ENCODE results near the gene SLC22A23. TPM values are rescaled to one million over a fixed set of nuclear protein-coding genes. Genes with fewer than 3 reads are reported as not detected.

Gene SLC22A23
- total and polyA plus RNA-seq, 5 donors = 2.3 to 6.4 (median 3.2) TPM

- ATAC-seq = no peak
- Histone ChIP-seq H3K4me1 (ENCODE audit: control insufficient read depth, insufficient read depth, low read length) (no peaks in the 10 kb centered on the region), H3K9me3 (ENCODE audit: control insufficient read depth, low read length) (no peaks in the 10 kb centered on the region), H3K27me3 (ENCODE audit: control insufficient read depth, insufficient read depth) (no peaks in the 10 kb centered on the region), H3K27ac (ENCODE audit: low read length) (no peak overlapping the region), H3K4me3 (ENCODE audit: low read length) (no peak overlapping the region)
- intact Hi-C loops (cut with DNase I) = no loop called here
- WGBS = 90% methylated on average over 10 of the region's 10 CpGs
- no peak for DNase-seq
Observed at GRCh38 chr6:3318226-3318625, 138.6 kb downstream of the SLC22A23 start.

- 87% methylated on average over 11 of the region's 11 CpGs for WGBS
- intact Hi-C loops (cut with DNase I) = no loop called here
- no peak for ATAC-seq
- Histone ChIP-seq H3K27ac (ENCODE audit: low read length) (no peak overlapping the region), H3K27me3 (ENCODE audit: control insufficient read depth, insufficient read depth) (no peaks in the 10 kb centered on the region), H3K4me3 (ENCODE audit: low read length) (no peak overlapping the region), H3K4me1 (ENCODE audit: control insufficient read depth, insufficient read depth, low read length) (no peaks in the 10 kb centered on the region), H3K9me3 (ENCODE audit: control insufficient read depth, low read length) (no peaks in the 10 kb centered on the region)
- no peak for DNase-seq
Observed at GRCh38 chr6:3317741-3318211, 139.1 kb downstream of the SLC22A23 start.

DNA sequence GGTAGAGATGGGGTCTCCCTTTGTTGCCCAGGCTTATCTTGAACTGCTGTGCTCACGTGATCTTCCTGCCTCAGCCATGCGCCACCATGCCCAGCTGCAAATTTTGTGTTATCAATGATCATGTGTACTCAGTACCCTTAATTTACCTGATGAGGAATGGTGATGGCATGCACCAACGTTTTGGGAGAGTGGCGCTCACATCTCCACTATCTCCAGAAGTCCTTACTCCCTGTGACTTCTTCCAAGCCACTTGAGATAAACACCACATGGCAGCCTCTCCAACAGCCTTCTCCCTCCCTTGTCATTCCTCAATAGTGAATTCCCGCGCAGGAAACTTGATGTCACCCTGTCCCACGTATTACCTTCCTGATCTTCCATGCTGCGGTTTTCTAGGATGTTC lies 140.0 kb downstream of the SLC22A23 start:
- WGBS = 60% methylated on average over 8 of the region's 8 CpGs
- intact Hi-C loops (cut with DNase I) = no loop called here
- H3K27ac ChIP-seq (ENCODE audit: low read length) = no peak overlapping the region
- ATAC-seq (no peak), DNase-seq (no peak)
- no peaks in the 10 kb centered on the region for H3K4me1 ChIP-seq (ENCODE audit: control insufficient read depth, insufficient read depth, low read length)
- no peaks in the 10 kb centered on the region for H3K9me3 ChIP-seq (ENCODE audit: control insufficient read depth, low read length)
- H3K4me3 ChIP-seq (ENCODE audit: low read length) = no peak overlapping the region
- H3K27me3 ChIP-seq (ENCODE audit: control insufficient read depth, insufficient read depth) = no peaks in the 10 kb centered on the region

DNA sequence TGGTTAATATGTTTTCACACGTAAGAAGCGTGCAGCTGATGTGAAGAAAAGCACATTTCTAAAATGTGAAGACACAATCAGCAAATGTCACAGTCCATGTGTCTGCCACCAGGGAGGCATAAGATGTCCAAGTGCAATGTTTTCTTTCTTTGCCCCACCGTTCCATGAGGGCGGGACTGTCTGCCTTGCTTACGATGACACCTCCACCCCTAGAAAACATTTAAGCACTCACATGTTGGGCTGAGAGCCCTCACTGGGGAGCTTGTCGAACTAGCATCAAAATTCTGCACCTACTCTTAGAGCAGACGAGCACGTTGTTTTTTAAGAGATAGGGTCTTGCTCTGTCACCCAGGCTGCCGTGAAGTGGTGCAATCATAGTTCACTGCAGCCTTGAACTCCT lies 140.5 kb downstream of the SLC22A23 start:
- 83% methylated on average over 9 of the region's 9 CpGs for WGBS

DNA sequence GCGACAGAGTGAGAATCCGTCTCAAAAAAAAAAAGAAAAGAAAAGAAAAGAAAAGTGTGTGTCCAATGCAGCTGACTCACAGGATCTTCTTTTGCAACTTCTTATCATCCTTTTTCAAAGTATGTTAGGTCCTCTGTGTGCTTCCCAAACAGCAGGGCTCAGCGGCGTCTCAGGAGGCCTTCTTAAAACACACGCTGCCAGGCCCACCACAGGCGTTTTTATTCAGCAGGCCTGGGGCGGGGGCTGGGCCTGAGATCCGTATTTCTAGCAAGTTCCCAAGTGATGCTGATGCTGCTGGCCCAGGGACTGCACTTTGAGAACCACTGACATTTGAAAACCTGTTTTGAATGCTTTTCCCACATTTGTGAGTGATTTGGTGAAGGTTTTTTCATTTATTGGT lies 141.0 kb downstream of the SLC22A23 start:
- no peaks in the 10 kb centered on the region for H3K9me3 ChIP-seq (ENCODE audit: control insufficient read depth, low read length)
- 74% methylated on average over 8 of the region's 8 CpGs for WGBS
- H3K4me1 ChIP-seq (ENCODE audit: control insufficient read depth, insufficient read depth, low read length) = no peaks in the 10 kb centered on the region
- intact Hi-C loops (cut with DNase I) = no loop called here
- no peak overlapping the region for H3K27ac ChIP-seq (ENCODE audit: low read length)
- no peak for DNase-seq
- H3K4me3 ChIP-seq (ENCODE audit: low read length) = no peak overlapping the region
- H3K27me3 ChIP-seq (ENCODE audit: control insufficient read depth, insufficient read depth) = no peaks in the 10 kb centered on the region
- no peak for ATAC-seq

More for the DNA sequence above, 140.5 kb downstream of the SLC22A23 start:
- Histone ChIP-seq H3K27me3 (ENCODE audit: control insufficient read depth, insufficient read depth) (no peaks in the 10 kb centered on the region), H3K4me1 (ENCODE audit: control insufficient read depth, insufficient read depth, low read length) (no peaks in the 10 kb centered on the region), H3K27ac (ENCODE audit: low read length) (no peak overlapping the region), H3K9me3 (ENCODE audit: control insufficient read depth, low read length) (no peaks in the 10 kb centered on the region), H3K4me3 (ENCODE audit: low read length) (no peak overlapping the region)
- ATAC-seq (no peak), DNase-seq (no peak)
- intact Hi-C loops (cut with DNase I) = no loop called here

DNA sequence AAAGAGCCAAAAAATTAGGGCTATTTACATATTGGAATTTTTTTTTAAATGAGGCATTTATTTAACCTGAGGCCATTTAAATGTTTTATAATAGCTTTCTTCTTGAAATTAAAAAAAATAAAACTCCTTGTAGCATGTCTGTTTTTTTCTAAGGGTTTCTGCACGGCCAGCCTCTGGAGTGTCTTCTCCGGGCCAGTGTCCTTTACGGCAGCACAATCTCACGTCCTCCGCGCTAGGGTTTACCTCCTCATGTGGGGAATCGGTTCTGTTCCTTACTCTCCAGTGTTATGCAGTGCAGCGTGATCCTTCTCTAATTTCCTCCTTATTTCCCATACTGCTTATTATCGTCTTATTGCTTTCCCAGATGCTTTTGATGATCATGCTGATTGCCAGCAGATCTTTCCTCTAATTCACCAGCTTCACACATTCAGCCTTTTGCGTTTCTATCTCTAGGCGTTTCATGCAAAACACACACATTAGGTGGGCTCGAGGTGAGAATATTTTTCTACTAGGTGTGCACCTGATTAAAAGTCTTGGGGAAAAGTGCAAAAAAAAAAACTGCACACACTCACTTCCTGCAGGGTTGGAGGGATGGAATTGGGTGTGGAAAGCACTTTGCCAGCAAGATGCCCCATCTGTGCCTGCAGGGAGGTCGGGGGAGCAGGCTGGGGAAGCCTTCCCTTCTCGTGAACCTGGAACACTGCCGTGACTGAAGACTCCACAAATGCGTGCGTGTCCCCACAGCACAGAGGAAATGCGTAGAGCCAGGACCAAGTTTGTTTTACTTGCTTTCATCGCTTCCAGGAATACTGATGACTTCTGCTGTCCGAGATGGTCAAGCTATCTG lies 142.0 kb downstream of the SLC22A23 start:
- Histone ChIP-seq H3K9me3 (ENCODE audit: control insufficient read depth, low read length) (no peaks in the 10 kb centered on the region), H3K27ac (ENCODE audit: low read length) (no peak overlapping the region), H3K4me1 (ENCODE audit: control insufficient read depth, insufficient read depth, low read length) (no peaks in the 10 kb centered on the region), H3K4me3 (ENCODE audit: low read length) (no peak overlapping the region), H3K27me3 (ENCODE audit: control insufficient read depth, insufficient read depth) (no peaks in the 10 kb centered on the region)
- intact Hi-C loops (cut with DNase I) = no loop called here
- DNase-seq (no peak), ATAC-seq (no peak)
- WGBS = 78% methylated on average over 20 of the region's 20 CpGs

DNA sequence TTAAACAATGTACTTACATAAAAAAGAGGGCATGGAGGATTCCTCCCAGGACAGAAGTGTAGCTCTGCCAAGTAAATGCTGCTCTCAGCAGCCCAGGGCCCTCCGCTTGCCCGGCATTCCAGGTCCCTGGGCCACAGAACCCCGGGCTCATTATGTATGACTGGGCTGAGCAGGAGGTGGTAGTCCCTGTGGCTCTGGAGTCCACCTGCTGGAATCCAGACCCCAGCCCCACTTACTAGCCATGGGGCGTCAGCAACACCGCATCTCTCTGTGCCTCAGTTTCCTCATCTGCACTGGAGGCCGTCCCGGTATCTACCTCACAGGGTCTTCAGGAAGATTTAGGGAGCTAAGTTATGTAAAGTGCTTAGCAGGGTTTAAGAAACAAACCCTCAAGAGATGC lies 142.7 kb downstream of the SLC22A23 start:
- H3K9me3 ChIP-seq (ENCODE audit: control insufficient read depth, low read length) = no peaks in the 10 kb centered on the region
- ATAC-seq = no peak
- no peaks in the 10 kb centered on the region for H3K27me3 ChIP-seq (ENCODE audit: control insufficient read depth, insufficient read depth)
- H3K4me1 ChIP-seq (ENCODE audit: control insufficient read depth, insufficient read depth, low read length) = no peaks in the 10 kb centered on the region
- H3K27ac ChIP-seq (ENCODE audit: low read length) = no peak overlapping the region
- no peak for DNase-seq
- intact Hi-C loops (cut with DNase I) = no loop called here
- 92% methylated on average over 7 of the region's 7 CpGs for WGBS
- H3K4me3 ChIP-seq (ENCODE audit: low read length) = no peak overlapping the region

DNA sequence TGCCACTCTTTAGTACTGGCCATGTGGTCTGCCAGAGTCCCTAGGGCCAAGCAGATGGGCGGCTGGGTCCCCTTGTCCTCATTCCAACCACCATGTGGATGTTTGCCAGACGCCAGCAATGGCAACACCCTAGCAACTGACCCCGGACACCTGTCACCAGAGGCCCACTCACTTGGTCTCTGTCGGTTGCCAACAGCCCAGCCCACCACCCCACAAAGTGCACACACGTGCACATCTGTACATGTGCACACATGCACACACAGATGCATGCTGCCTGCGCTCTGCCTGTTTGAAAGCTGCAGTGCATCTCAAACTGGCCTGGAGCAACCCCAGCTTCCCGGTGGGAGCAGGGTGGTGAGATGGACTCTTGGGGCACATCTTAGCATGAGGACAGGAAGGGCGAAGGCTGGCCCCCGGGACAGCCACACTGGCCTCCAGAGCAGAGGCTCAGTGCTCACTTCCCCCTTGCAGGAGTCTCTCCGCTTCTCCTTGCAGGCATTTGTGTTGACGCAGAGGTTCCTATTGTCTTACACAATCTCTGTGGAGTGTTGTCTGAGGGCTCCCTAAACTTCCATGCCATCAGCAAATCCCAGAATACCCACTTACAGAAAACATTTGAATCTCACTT lies 144.1 kb downstream of the SLC22A23 start:
- 74% methylated on average over 11 of the region's 11 CpGs for WGBS
- DNase-seq (peak in 2 of 3 donors; percentile 70 to 76), ATAC-seq (peak; percentile 46 to 53)
- H3K27me3 ChIP-seq (ENCODE audit: control insufficient read depth, insufficient read depth) = no peaks in the 10 kb centered on the region
- H3K4me1 ChIP-seq (ENCODE audit: control insufficient read depth, insufficient read depth, low read length) = no peaks in the 10 kb centered on the region
- H3K4me3 ChIP-seq (ENCODE audit: low read length) = no peak overlapping the region
- intact Hi-C loops (cut with DNase I) = no loop called here
- no peaks in the 10 kb centered on the region for H3K9me3 ChIP-seq (ENCODE audit: control insufficient read depth, low read length)
- H3K27ac ChIP-seq (ENCODE audit: low read length) = no peak overlapping the region

DNA sequence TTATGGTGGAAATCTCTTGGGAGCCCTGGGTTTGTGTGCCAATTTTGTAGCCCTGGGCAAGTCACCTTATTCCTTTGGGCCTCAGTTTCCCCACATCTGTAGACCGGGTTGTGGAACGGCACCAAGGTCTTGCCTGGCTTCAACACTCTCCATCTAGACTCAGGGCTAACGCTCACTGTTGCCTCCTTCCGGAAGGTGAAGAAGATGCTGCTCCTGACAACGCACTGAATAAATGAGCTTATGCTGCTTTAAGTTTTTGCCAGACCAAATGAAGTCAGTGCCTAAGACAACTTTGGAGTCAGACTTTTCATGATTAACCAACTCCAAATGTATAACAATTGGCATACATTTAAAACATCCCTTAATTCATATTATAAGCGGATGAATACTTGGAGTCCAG lies 145.0 kb downstream of the SLC22A23 start:
- intact Hi-C loops (cut with DNase I) = no loop called here
- H3K27ac ChIP-seq (ENCODE audit: low read length) = no peak overlapping the region
- no peak overlapping the region for H3K4me3 ChIP-seq (ENCODE audit: low read length)
- H3K4me1 ChIP-seq (ENCODE audit: control insufficient read depth, insufficient read depth, low read length) = no peaks in the 10 kb centered on the region
- no peaks in the 10 kb centered on the region for H3K9me3 ChIP-seq (ENCODE audit: control insufficient read depth, low read length)
- no peaks in the 10 kb centered on the region for H3K27me3 ChIP-seq (ENCODE audit: control insufficient read depth, insufficient read depth)
- ATAC-seq (no peak), DNase-seq (no peak)
- WGBS = 92% methylated on average over 6 of the region's 6 CpGs

GRCh38 chr6:3310703-3311102 lies 146.1 kb downstream of the SLC22A23 start:
- H3K4me3 ChIP-seq (ENCODE audit: low read length) = no peak overlapping the region
- DNase-seq (no peak), ATAC-seq (no peak)
- H3K27me3 ChIP-seq (ENCODE audit: control insufficient read depth, insufficient read depth) = no peaks in the 10 kb centered on the region
- H3K27ac ChIP-seq (ENCODE audit: low read length) = no peak overlapping the region
- intact Hi-C loops (cut with DNase I) = no loop called here
- 80% methylated on average over 9 of the region's 9 CpGs for WGBS
- H3K9me3 ChIP-seq (ENCODE audit: control insufficient read depth, low read length) = no peaks in the 10 kb centered on the region
- H3K4me1 ChIP-seq (ENCODE audit: control insufficient read depth, insufficient read depth, low read length) = no peaks in the 10 kb centered on the region

GRCh38 chr6:3310051-3310448 lies 146.8 kb downstream of the SLC22A23 start:
- H3K27ac ChIP-seq (ENCODE audit: low read length) = no peak overlapping the region
- intact Hi-C loops (cut with DNase I) = no loop called here
- DNase-seq (no peak), ATAC-seq (no peak)
- no peaks in the 10 kb centered on the region for H3K4me1 ChIP-seq (ENCODE audit: control insufficient read depth, insufficient read depth, low read length)
- WGBS = 86% methylated on average over 6 of the region's 6 CpGs
- no peaks in the 10 kb centered on the region for H3K9me3 ChIP-seq (ENCODE audit: control insufficient read depth, low read length)
- H3K27me3 ChIP-seq (ENCODE audit: control insufficient read depth, insufficient read depth) = no peaks in the 10 kb centered on the region
- H3K4me3 ChIP-seq (ENCODE audit: low read length) = no peak overlapping the region

Measured in right cardiac atrium (tissue), 5 donors.